GM18873 (cell line): Measurements from ENCODE around the gene CD40LG.
A peak's percentile ranks its signal among the peaks of the same experiment; 100 is the strongest.

Experiments used
- ATAC-seq: cut with Tn5 transposase; IDR thresholded peaks from one replicate; pipeline ENCODE4 v1.9.1; 2021; ENCODE audit warnings: mild to moderate bottlenecking, moderate library complexity, moderate number of reproducible peaks; ENCODE audit not compliant: unreplicated experiment, low FRiP score

Gene CD40LG

GRCh38 chrX:136647677-136648360 lies at the start of gene CD40LG:
Gene CD40LG (plus strand): TSS chrX:136648158. CDS start chrX:136648249, 91 bp downstream.
- ATAC-seq: no peak

- ATAC-seq: no peak
These were observed 49.3 kb upstream of the CD40LG start for GRCh38 chrX:136598631-136599030.

GRCh38 chrX:136600059-136600458 lies 47.9 kb upstream of the CD40LG start:
- ATAC-seq: no peak

- no peak for ATAC-seq
These were observed 40.7 kb upstream of the CD40LG start for GRCh38 chrX:136607236-136607635.

GRCh38 chrX:136608295-136608933 lies 39.5 kb upstream of the CD40LG start:
- ATAC-seq: no peak

GRCh38 chrX:136616987-136617685 lies 30.8 kb upstream of the CD40LG start:
- peak; percentile 79 for ATAC-seq

GRCh38 chrX:136619899-136620505 lies 28.0 kb upstream of the CD40LG start:
- no peak for ATAC-seq

- ATAC-seq: no peak
These were observed 27.2 kb upstream of the CD40LG start for GRCh38 chrX:136620780-136621179.

GRCh38 chrX:136622568-136622967 lies 25.4 kb upstream of the CD40LG start:
- ATAC-seq: no peak

- ATAC-seq: no peak
These were observed 24.6 kb upstream of the CD40LG start for GRCh38 chrX:136623396-136623795.

- no peak for ATAC-seq
These were observed 22.7 kb upstream of the CD40LG start for GRCh38 chrX:136625246-136625645.

- no peak for ATAC-seq
These were observed 21.7 kb upstream of the CD40LG start for GRCh38 chrX:136626237-136626636.

- no peak for ATAC-seq
These were observed 21.1 kb upstream of the CD40LG start for GRCh38 chrX:136626891-136627290.

- no peak for ATAC-seq
These were observed 20.5 kb upstream of the CD40LG start for GRCh38 chrX:136627409-136627808.

GRCh38 chrX:136629084-136629750 lies 18.7 kb upstream of the CD40LG start:
- ATAC-seq: no peak

GRCh38 chrX:136630881-136631280 lies 17.1 kb upstream of the CD40LG start:
- no peak for ATAC-seq

- ATAC-seq: no peak
These were observed 12.7 kb upstream of the CD40LG start for GRCh38 chrX:136635235-136635634.

- no peak for ATAC-seq
These were observed 11.8 kb upstream of the CD40LG start for GRCh38 chrX:136636121-136636520.

- ATAC-seq: no peak
These were observed 8.3 kb upstream of the CD40LG start for GRCh38 chrX:136639506-136640176.

- ATAC-seq: no peak
These were observed 4.7 kb upstream of the CD40LG start for GRCh38 chrX:136643243-136643642.
